Measurements from ENCODE around the gene NPAS3.

NPAS3 gene

GRCh38 chr14:33393895-33394368 is 455.3 kb downstream of the NPAS3 start:
- DNase-seq: no peak

DNA sequence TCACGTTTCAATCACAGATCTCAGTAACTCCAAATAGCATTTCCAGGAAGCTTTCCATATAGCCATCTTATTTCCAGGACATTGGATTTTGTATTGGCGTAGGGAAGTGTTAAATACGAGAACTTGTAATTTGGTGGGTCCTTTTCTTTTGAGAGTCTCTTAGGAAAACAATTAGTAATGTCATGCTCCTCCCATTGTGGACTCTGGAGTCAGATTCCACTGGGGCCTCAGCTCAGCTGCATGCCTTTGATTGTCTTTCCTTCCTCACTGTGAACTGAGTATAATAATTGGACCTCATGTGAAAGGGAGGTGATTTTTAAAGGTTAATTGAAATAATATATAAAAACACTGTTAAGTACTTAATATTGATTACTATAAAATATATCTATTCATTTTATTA is 462.6 kb downstream of the NPAS3 start:
- no peak for DNase-seq

DNA sequence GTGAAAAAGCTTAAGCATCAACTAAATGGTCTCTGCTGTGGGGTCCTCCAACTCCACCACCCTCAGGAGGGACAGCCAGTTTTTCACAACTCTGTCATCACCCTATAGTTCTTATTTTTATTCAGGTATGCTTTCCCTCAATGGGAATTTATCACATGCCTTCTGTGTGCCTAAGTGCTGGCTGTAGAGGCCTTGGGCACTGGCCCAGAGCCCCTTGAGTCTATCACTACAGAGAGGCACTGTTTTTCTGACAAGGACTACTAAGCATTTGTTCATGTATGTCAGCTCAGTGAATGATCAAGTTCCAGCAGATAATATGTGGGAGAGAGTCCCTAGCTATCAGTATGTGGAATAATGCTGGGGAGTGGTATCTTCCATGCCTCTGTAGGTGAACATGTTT is 463.9 kb downstream of the NPAS3 start:
- DNase-seq: no peak

GRCh38 chr14:33404054-33404453 is 465.4 kb downstream of the NPAS3 start:
- DNase-seq: no peak

DNA sequence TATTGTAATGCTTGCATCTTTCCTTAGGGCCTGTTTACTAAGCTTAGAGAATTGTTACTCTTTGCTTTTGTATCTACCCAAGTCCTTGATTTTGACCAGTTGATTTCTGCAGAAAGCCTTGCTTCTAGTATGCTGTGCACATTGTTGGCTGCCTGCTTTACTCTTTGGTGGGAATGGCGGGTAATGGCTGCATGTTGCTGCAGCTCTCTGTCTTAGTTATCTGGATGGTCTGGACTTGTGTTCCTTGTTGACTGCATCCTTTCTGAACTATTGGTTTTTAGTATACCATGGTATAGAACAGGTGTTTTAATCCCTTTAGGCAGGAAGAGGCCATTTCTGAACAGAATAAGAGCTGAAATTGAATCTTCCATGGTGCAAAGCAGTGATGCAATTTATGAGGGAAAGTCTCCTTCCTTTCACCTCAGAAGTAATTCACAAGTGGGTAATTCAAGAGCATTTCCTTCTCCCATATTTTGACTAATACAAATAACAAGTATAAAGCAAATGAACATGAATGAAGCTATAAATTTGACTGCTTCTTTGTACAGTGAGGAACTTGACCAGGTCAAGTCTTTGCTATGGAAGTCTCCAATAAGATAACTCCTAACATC is 466.4 kb downstream of the NPAS3 start:
- no peak for DNase-seq

DNA sequence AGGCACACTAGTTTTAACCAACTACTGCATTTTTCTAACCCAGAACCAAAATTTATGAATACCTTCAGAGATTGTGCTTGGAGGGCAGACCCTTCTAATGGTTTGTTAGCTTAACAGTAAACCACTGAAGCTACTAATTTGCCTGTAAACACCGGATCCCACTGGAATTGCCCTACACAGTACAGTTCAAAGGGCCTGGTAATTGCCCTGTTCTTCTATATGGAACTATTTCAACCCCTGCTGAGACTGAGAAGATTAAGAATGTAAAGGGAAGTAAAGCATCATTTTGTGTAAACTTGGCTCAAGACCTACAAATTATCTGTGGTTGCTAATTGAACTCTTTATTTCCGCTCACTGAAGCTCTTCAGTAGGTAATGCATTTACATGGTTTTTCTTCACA is 468.1 kb downstream of the NPAS3 start:
- DNase-seq: no peak

DNA sequence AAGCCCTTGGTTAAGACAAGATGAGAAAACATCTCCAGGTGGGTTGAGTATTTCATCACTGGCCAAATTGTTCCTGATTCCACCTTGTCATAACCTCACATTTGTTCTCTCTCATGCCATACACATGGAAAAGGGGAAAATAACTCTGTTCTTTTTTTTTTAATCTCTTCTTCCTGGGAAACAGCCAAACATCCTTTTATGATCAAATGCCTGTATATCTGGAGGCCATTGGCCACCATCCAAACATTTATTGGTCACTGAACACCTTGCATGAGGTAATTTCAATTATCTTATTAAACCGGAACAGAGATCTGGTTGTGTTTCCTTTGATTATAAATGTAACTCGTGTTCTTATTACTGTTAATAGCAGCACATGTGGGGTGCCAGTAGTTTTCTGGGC is 469.6 kb downstream of the NPAS3 start:
- DNase-seq: no peak

- no peak for DNase-seq
Observed at GRCh38 chr14:33412450-33412849, 473.8 kb downstream of the NPAS3 start.

- DNase-seq: no peak
Observed at GRCh38 chr14:33413381-33413780, 474.7 kb downstream of the NPAS3 start.

- DNase-seq: no peak
Observed at GRCh38 chr14:33414041-33414440, 475.4 kb downstream of the NPAS3 start.

DNA sequence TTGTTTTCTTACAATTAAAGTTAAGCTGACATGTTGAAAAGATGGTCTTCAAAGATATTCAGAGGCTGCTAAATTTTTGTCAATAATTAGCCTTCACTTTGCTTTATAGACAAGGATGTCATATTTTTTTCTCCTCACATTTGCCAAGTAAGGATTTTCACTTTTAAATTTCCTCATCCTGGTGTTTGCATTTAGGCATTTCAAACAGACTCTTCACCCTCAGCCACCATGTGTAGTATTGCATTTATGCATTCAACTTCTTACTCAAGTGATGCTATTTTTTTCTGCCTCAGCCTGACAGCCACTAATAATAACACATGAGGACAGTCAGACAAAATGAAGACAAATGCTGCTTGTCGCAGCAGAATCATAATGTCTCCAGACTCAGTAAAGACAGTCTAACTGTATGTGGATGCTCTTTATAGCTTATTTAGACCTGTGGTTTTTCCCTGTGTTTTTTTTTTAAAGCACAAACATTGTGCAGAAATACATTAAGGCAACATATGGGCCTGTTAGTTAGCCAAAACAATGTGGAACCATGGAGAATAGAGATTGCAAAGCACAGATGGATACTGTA is 481.5 kb downstream of the NPAS3 start:
- DNase-seq: no peak

DNA sequence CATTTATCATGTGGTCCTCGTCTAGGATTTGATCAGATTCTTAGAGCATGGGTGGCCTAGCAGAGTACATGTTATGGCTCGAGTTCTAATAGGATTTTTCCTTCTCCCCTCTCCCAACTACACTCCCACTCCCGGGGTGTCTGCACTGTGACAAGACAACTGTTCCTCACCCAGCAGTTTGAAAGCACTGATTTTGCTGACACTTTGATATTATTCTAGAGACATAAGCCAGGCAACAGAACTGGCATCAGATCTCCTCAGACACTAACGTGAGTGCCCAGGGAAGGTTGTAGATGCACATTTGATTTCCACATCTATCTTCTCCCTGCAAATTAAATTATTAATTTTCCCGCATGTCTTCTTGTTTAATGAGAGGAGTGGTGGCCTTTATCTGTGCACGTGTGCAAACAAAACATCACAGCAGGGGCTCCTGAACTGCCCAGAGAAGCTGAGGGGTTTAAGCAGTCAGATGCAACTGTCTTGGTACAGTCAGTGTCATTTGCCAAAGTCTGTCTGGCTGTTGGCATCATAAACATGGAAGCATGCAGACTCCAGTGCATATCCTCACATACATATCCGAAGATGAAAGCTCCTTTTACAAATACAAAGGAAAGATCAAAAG is 491.8 kb downstream of the NPAS3 start:
- no peak for DNase-seq

- no peak for DNase-seq
Observed at GRCh38 chr14:33432407-33433023, 493.8 kb downstream of the NPAS3 start.

GRCh38 chr14:33433396-33433795 is 494.7 kb downstream of the NPAS3 start:
- no peak for DNase-seq

DNA sequence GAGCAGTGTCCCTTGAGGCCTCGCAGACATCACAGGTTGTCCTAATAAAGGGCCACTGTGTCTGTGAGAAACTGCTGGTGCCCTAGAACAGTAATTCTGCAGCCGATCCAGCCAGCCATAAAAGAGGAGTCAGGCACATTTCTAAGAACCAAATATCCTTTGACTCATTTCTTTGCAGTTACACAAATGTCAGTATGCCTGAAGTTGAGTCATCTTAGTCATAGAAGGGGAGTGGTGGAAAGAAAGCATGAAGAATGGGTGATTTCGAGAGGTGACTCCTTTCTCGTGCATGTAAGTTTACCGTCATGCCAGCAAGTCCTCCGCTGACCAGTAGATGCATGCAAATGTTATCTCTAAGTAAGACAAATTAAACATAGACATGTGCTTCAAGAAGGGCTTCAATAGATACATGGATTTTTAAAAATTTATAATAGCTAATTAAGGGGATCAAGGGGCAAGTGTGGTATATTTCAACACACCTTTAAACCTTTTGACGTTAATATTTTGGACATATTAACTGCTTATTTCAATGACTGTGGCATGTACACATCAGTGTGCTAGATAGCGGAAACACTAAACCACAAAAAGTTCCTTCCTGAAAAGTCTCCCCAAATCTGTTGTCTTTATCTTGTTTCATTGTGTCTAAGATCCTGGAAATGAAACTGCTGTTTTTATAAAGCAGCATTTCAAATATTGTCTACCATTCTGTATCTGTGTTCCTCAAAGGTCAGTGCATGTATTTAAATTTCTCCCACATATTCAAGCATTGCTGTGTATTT is 497.4 kb downstream of the NPAS3 start:
- DNase-seq: no peak

DNA sequence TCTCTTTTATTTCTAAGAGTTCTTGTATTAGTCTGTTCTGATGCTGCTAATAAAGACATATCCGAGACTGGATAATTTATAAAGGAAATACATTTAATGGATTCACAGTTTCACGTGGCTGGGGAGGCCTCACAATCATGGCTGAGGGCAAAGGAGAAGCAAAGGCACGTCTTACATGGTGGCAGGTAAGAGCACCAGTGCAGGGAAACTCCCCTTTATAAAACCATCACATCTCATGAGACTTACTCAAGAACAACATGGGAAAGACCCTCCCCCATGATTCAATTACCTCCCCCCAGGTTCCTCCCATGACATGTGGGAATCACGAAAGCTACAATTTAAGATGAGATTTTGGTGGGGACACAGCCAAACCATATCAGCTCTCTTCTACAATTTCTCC is 503.0 kb downstream of the NPAS3 start:
- DNase-seq: no peak

DNA sequence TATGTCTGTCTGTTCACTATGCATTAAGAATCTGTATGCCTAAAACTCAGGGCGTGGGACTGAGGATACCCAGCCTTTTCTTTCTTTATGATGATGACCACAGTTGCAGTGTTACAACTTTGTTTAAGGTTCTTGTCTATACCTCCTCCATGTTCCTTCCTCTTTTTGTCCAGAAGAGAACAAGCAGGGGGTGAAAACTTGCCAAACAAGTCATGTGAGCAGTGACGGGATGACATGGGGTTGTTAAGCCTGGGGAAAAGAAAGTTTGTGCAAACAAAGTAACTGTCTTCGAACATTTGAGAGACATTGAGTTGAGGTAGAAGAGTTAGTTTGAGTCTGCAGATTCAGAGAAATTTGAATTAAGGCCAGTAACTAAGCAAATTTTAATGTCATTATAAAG is 505.5 kb downstream of the NPAS3 start:
- no peak for DNase-seq

DNA sequence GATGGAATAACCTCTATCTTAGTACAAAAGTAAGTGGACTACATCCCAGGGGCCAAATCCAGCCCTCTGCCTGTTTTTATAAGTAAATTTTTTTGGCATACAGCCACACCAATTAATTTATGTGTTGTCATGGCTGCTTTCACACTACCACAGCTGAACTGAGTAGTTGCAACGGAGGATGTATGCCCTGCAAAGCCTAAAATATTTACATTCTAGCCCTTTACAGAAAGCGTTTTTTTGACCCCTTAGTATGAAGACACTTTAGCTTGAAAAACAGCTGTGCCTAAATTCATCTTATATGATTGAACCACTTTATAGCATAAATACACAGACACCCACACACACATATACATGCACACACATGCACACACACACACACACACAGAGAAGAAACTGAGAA is 510.6 kb downstream of the NPAS3 start:
- no peak for DNase-seq

- DNase-seq: no peak
Observed at GRCh38 chr14:33449703-33450395, 511.2 kb downstream of the NPAS3 start.

DNA sequence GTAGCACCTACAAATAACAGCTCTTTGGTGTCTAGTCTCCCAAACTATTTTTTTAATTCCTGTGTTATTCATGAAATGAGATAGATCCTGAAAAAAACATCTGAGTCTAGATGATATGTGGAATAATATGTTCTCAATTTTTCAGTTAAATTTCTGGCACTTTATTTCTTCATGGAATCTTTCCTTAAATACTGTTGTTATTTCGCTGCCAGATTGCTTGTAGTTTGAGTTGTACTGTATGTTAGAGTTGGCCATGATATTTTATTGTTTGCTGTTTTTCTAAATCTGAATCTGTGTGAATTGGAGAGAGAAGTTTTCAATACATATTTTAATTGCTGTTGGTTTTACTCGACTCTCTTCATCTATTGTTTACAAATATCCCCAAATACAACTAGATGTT is 511.7 kb downstream of the NPAS3 start:
- no peak for DNase-seq

- DNase-seq: no peak
Observed at GRCh38 chr14:33451211-33451610, 512.5 kb downstream of the NPAS3 start.

GRCh38 chr14:33452995-33453394 is 514.3 kb downstream of the NPAS3 start:
- DNase-seq: no peak

All from activated naive CD4-positive, alpha-beta T cell treated with Interleukin-2 at 50 U/mL for 16 hours (primary cell).